GM19328 (cell line): ENCODE results near the gene TMEM97.
A peak's percentile ranks its signal among the peaks of the same experiment; 100 is the strongest.
"Not testable (repeated sequence)": the region's sequence is repeated elsewhere in the genome, so short reads cannot be mapped to it uniquely, and the experiment has no call there.

Source experiments
- ATAC-seq: cut with Tn5 transposase; IDR thresholded peaks from one replicate; pipeline ENCODE4 v1.9.1; 2021; ENCODE audit warnings: mild to moderate bottlenecking, moderate library complexity; ENCODE audit not compliant: unreplicated experiment

The TMEM97 gene

DNA sequence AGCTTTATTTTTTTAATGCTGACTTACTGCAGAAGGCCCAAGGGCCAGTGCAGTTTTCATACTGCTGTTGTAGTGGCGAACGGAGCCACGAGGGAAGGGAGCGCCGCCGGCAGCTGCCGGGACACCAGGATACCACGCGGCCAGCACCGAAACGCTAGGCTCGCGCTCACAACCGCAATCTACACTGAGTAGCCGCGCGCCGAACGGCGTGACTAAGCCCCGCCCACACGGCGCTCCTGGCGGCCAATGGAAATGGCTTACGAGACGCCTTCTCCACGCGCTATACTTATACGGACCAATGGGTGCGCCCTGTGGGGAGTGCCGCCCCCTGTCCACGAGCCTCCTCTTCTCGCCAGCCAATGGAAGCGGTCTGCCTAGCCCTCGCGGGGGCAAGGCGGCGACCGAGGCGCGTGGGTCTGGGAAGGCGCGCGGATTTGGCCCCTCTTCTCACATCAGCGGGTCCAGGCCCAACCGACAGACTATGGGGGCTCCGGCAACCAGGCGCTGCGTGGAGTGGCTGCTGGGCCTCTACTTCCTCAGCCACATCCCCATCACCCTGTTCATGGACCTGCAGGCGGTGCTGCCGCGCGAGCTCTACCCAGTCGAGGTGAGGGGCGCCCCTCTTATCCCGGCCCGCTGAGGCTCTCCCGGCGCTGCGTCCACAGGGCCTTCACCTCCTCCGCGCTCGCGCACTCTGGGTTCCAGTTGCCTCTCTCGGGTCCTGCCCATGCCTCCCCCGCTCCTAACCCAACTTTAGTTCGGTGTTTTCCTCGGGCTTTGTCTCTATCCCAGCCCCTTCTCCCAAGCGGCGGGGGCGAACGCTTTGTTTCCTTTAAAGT lies at the start of gene TMEM97:
TSS of gene TMEM97 (plus strand) at position 442 of the 839 bp plus-strand sequence. CDS start at position 482, 40 bp downstream.
- ATAC-seq = peak; percentile 98

GRCh38 chr17:28270055-28270454 lies 48.9 kb upstream of the TMEM97 start:
- ATAC-seq = no peak

- ATAC-seq = no peak
Observed at GRCh38 chr17:28270926-28271325, 48.1 kb upstream of the TMEM97 start.

DNA sequence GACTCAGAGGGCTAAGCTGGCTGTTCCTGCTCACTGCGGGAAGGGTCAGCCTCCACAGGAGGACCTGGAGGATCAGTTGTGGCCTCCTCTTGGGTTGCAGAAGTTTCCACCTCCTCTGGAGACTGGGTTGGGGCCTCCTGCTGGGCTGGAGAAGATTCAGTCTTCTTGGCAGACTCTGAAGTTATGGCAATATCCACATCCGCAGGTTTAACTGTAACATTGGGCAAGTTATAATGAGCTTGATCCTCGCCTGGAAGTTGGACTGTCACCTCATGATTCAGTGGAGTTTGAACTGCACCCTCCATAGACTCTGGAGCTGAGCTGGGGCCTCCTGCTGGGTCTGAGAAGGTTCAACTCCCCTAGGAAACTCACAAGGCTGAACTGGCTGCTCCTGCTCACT lies 47.6 kb upstream of the TMEM97 start:
- ATAC-seq = no peak

DNA sequence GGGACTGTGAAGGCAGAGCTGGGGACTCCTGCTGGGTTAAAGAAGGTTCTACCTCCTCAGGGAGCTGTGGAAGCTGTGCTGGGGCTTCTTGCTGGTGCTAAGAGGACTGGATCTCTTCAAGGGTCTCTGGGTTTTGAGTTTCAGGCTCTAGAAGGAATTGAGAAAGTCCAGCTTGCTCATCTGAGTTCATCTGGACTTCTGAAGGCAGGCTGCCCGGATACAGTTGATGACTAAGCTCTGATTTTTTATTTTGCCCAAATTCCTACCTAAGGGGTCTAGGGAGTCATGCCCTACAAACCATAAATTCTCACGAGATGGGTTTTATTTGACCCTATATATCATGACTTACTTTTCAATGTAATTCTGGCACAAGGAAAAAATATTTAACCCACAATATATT lies 46.8 kb upstream of the TMEM97 start:
- ATAC-seq = no peak

DNA sequence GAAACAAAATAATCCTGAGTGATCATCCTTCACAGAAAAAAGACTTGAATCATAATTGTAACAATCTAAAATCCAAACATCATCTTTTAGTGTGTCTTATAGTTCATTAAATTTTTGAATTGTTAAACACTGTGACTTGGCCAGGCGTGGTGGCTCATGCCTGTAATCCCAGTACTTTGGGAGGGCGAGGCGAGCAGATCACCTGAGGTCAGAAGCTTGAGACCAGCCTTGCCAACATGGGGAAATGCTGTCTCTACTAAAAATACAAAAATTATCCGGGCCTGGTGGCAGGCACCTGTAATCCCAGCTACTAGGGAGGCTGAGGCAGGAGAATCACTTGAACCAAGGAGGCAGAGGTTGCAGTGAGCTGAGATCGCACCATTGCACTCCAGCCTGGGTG lies 45.7 kb upstream of the TMEM97 start:
- not testable (repeated sequence) for ATAC-seq

DNA sequence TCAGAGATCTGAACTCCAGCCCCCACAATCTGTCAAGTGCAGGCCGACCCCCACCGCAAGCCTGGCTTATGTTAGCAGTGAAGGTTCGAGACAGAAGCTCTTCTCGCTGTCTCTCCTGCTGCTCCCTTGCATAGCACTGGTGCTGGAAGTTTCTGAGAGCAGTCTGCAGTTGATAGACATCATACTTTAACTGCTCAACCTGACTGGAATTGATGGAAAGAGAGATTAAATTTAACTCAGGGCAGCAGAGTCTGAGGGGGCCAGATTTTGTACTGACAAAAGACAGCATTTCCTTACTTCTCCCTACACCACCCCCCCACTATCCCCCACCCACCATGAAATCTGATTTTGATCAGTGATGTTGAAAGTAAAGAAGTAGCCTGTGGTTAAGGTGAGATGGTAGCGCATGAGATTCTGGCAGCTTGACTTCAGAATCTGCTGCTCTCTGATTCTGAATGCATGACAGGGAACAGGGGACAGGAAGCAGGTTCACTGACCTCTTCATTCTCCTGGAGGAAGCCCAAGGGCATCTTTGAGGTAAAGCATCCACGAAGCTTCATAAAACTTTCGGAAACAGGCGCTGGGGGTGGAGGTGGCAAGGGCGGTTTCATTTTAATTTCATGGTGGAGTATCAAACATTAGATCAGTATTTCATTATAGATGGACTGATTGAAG lies 44.3 kb upstream of the TMEM97 start:
- no peak for ATAC-seq

DNA sequence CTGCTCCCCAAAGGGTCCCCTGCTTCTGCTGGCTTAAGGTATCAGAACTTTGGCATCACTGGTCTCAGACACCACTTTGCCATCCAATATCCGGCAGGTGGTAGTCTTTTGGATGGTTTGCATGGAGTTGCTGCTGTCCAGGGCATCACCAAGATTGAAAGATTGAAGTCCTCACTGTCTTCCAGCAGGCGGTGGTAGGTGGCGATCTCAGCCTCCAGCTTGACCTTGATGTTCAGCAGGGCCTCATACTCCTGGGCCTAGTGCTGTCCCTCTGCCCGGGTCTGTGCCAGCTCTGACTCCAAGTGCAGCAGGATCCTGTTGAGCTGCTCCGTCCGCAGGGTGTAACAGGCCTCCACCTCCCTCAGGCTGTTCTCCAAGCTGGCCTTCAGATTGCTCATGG lies 43.0 kb upstream of the TMEM97 start:
- no peak for ATAC-seq

DNA sequence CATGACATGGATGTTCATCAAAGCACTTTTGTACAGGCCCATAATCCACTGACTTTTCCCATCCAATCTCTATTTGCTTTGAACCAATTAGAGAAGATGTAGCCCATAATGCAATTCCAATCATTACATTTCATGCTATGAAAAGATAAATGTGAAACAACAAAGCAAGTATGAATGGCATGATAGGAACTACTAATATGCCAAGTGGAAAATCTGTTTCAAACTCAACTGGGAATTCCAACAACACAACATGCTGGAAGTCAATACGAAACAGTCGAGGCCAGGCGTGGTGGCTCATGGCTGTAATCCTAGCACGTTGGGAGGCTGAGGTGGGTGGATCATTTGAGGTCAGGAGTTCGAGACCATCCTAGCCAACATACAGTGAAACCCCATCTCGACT lies 39.6 kb upstream of the TMEM97 start:
- no peak for ATAC-seq

DNA sequence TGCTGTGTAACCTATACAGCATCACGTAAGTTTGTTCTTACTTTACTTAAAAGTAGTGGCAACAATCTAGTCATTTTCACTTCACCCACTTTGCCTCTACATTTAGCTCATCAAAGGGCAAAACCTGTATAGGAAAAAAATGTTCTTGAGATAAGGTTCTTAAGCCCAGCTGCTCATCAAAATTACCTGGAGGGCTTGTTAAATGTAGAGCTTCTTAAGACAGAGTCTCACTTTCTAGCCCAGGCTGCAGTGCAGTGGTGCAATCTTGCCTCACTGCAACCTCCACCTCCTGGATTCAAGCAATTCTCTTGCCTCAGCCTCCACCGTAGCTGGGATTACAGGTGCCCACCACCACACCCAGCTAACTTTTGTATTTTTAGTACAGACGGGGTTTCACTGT lies 38.2 kb upstream of the TMEM97 start:
- ATAC-seq = no peak

DNA sequence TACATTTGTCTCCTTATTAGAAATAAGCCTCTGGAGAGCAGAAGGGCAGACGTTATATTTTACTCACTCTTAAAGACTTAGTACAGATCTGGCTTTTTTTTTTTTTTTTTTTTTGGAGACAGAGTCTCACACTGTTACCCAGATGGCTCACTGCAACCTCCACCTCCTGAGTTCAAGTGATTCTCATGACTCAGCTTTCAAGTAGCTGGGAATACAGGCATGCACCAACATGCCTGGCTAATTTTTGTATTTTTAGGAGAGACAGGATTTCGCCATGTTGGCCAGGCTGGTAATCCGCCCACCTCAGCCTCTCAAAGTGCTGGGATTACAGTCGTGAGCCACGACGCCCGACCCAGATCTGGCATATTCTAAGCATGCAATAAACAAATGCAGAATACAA lies 36.4 kb upstream of the TMEM97 start:
- no peak for ATAC-seq

DNA sequence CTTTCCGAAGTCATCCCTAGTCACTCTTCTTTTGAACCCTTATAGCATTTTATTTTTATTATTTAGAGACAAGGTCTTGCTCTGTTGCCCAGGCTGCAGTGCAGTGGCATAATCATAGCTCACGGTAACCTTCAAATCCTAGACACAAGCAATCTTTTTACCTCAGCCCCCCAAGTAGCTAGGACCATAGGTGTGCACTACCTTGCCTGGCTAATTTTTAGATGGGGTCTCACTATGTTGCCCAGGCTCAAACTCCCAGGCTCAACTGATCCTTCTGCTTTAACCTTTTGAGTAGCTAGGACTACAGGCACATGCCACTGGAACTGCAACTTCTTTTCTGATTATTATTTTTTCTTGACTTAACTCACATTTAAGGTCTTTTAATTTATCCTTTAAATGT lies 33.0 kb upstream of the TMEM97 start:
- no peak for ATAC-seq

DNA sequence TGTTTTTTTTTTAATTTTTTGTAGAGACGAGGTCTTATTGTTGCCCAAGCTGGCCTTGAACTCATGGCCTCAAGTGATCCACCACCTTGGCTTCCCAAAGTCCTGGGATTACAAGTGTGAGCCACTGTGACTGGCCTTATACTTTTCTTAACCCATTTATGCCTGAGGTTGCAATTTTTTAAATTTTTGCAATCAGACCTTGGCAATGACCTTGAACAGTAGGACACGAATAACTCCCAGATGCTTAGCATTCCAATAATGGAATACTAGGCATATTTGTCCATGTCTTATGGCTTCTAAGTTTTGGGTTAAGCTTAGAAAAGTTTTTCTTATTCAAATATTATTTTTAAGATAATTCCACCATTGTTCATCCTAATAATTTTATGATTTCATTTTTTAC lies 28.3 kb upstream of the TMEM97 start:
- ATAC-seq = no peak

GRCh38 chr17:28291780-28292330 lies 27.1 kb upstream of the TMEM97 start:
- ATAC-seq = no peak

DNA sequence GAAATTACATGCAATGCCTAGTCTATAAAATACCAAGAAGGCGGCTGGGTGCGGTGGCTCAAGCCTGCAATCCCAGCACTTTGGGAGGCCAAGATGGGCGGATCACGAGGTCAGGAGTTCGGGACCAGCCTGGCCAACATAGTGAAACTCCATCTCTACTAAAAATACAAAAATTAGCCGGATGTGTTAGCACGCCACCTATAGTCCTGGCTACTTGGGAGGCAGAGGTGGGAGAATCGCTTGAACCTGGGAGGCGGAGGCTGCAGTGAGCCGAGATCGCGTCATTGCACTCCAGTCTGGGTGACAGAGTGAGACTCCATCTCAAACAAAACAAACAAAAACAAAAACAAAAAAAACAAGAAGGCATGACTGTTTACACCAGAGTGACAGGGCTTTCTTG lies 26.1 kb upstream of the TMEM97 start:
- not testable (repeated sequence) for ATAC-seq

DNA sequence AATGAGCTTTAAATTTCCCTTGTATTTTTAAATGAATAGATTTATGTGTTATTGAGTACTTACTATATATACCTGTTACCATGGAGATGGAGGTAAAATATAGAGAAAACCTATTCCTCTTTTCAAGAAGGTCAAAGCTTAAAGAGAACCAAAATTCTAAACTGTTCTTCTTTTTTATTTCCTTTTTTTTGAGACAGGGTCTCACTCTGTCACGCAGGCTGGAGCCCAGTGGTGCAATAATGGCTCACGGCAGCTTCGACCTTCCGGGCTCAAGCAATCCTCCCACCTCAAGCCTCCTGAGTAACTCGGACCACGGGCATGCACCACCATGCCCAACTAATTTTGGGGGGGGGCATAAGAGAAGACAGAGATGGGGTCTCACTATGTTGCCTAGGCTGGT lies 25.0 kb upstream of the TMEM97 start:
- no peak for ATAC-seq

DNA sequence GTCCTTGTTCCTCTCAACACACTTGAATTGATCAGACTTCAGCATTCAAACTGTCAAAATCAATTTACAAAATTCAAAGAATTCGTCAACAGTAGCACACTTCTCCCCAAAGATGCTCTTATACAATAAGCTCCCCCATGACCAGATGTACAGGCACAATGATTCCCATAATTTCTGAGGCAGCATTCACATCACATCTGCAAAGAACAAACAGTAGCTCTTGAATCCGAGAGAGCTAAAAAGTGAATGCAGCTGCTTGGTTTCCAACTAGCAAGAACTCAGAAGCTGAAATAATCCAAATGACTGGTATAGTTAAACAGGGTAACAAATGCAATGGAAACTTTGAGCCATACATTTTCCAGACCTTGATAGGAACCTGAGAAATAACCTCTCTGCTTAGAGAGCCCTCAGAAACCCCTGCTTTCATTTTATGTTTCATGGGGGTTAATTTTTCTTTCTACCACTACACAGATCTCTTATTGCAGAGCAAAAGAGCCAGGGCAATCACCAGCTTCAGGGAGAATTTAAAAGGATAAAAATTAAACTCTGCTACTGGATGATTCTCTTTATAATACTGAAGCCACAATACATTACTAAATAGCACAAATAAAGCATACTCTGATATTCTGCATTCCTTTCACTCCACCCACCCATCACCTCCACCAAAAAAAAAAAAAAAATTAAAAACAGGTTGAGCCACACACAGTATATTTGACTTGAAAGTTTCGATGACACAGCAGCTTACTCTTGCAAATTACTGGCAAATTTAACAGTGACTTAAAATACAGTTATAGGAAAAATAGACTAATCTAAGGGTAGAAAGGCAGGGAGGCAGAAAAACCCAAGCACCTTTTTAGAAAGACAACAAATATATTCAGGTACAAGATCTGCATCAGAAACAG lies 23.1 kb upstream of the TMEM97 start:
- ATAC-seq = no peak

- no peak for ATAC-seq
Observed at GRCh38 chr17:28298449-28298848, 20.6 kb upstream of the TMEM97 start.

DNA sequence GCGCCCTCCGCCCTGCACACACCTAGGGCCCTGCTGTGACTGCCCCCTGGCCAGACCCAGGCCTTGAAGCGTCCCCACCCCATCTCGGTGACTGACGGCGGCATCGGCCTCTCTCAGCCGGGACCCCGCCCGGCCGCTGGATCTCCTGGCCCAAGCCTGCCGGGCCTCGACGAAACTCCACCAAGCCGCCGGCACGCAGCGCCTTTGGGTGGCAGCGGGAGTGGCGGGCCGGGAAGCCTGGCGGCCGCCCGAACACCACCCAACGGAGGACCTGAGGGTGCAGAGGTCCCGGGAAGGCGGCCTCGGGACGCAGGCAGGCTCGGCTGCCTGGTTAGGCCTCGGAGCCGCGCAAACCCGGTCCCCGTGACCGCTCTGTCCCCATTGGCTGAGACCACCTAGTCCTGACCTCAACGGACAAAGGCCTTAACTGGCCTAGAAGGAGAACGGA lies 12.0 kb upstream of the TMEM97 start:
- ATAC-seq = no peak

DNA sequence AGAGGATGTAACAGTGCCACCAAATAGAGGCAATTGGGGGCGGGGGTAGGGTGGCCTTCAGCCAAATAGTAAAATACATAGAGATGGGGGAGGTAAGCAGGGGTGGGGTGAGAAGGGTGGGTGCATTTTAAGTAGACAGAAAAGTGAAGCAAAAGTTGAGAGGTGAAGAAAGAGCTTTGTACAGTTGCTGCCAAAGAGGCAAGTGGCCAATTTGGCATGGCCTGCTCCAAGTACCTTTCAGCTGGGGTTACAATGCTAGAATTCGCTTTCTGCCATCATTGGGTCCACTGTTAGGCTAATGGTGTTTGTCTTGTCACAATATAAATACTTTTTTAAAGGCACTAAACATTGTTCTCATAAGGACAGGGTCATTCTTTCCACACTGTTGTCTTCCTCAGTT lies 5.2 kb upstream of the TMEM97 start:
- ATAC-seq = no peak
